Karpas-422 (cell line): ENCODE measurements around the gene CACNA1C. TPM values are rescaled to one million over a fixed set of nuclear protein-coding genes. Genes with fewer than 3 reads are reported as not detected.

ENCODE experiments used
- DNase-seq: peaks from one replicate; pipeline ENCODE4 v3.0.0-alpha.2; 2015
- H2AFZ ChIP-seq: fragments of 200-600 bp; sonication (generic); 2 replicates; pipeline ENCODE4 v1.6.1; 2014; ENCODE audit warnings: antibody characterized with exemption, low read length, mixed read lengths
- H3K27ac ChIP-seq: fragments of 200-600 bp; sonication (generic); 2 replicates; pipeline ENCODE4 v1.5.1; 2014; ENCODE audit warnings: mild to moderate bottlenecking, low read length, moderate library complexity
- H3K27me3 ChIP-seq: fragments of 200-600 bp; sonication (generic); 2 replicates; pipeline ENCODE4 v1.6.1; 2014; ENCODE audit warnings: low read length, mixed read lengths
- H3K36me3 ChIP-seq: fragments of 200-600 bp; sonication (generic); 2 replicates; pipeline ENCODE4 v1.6.1; 2014; ENCODE audit warnings: low read length, mixed read lengths; ENCODE audit not compliant: insufficient read depth
- H3K4me1 ChIP-seq: fragments of 200-600 bp; sonication (generic); 2 replicates; pipeline ENCODE4 v1.6.1; 2014; ENCODE audit warnings: mild to moderate bottlenecking, low read length, mixed read lengths
- H3K4me2 ChIP-seq: fragments of 200-600 bp; sonication (generic); 2 replicates; pipeline ENCODE4 v1.6.1; 2014; ENCODE audit warnings: low read length, low read depth, mild to moderate bottlenecking; ENCODE audit not compliant: poor library complexity, severe bottlenecking
- H3K4me3 ChIP-seq: fragments of 200-600 bp; sonication (generic); 2 replicates; pipeline ENCODE4 v1.5.1; 2014; ENCODE audit warnings: mild to moderate bottlenecking, antibody characterized with exemption, low read length, mixed read lengths
- H3K79me2 ChIP-seq: fragments of 200-600 bp; sonication (generic); 2 replicates; pipeline ENCODE4 v1.6.1; 2014; ENCODE audit warnings: mild to moderate bottlenecking, low read length, mixed read lengths
- H3K9ac ChIP-seq: fragments of 200-600 bp; sonication (generic); 2 replicates; pipeline ENCODE4 v1.6.0; 2014; ENCODE audit warnings: low read length
- H3K9me2 ChIP-seq: fragments of 200-600 bp; sonication (generic), shearing (Covaris generic); replicated peaks from 2 replicates; pipeline ENCODE4 v1.6.0; 2014; ENCODE audit warnings: mild to moderate bottlenecking, low read length, moderate library complexity; ENCODE audit not compliant: insufficient read depth
- H3K9me3 ChIP-seq: fragments of 300-700, 200-600 bp; sonication (generic); 2 replicates; pipeline ENCODE4 v1.6.1; 2014; ENCODE audit warnings: low read length, mixed read lengths
- H4K20me1 ChIP-seq: fragments of 200-600 bp; sonication (generic); 2 replicates; pipeline ENCODE4 v1.6.1; 2014; ENCODE audit warnings: mild to moderate bottlenecking, antibody characterized with exemption, low read length, low read depth; ENCODE audit not compliant: insufficient read depth
- total RNA-seq: library from RNA; depleted of rRNA; stranded (reverse); fragments of >200 nt; shearing (Covaris generic); gene quantifications from 2 replicates; pipeline ENCODE4 v1.2.3, GENCODE V29; 2014; ENCODE audit warnings: low replicate concordance

Gene CACNA1C
- total RNA-seq, 1 experiment from 2014 or later = 0.11 TPM

DNA sequence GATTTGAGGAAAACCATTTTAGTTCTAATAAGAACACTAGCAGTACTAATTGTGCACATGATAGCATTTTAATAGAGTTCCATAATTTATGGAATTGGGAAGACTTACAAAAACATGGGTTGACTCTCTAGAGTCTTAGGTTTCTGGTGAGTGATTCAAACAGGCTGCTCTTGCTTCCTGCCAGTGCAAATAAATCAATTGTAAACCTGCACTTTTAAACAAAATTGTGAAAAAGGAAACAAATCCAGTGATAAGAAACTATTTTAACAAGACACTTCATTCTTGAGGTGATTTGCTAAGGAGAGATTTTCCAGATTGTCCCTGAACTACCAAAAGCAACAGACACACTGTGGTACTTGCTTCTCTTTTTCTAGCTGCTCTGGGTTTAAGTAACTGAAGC lies 112.2 kb downstream of the CACNA1C start:
- no peaks in the 10 kb centered on the region for H3K9me2 ChIP-seq

DNA sequence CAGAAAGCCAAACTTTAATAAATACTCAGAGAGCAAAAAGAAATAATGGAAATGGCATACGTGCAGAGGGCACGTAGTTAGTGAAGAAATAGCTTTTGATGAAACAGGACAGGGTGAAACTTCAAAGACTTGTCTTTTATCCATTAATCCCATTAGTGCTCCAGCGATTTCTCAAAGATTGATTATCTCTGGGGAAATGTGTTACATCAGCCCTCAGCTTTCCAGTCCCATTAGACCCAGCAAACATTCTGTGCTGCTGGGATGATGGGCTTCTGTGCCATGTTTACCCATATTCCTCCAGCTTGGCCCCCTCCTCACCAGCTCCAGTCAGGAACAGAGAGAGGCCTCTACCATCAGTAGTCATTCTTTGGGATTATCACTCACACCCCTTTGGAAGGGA lies 113.1 kb downstream of the CACNA1C start:
- Histone ChIP-seq H4K20me1 (no peaks in the 10 kb centered on the region), H3K27ac (no peak overlapping the region), H3K9me3 (no peaks in the 10 kb centered on the region), H3K9me2 (no peaks in the 10 kb centered on the region), H2AFZ (no peak overlapping the region), H3K4me3 (no peak overlapping the region), H3K79me2 (no peaks in the 10 kb centered on the region), H3K4me2 (no peak overlapping the region), H3K4me1 (no peaks in the 10 kb centered on the region), H3K9ac (no peak overlapping the region), H3K27me3 (0 out of 2 replicates have a peak, but pooled peaks cover 2% of the 10 kb centered on the region), H3K36me3 (no peaks in the 10 kb centered on the region)
- no peak for DNase-seq

More for the DNA sequence above, 112.2 kb downstream of the CACNA1C start:
- Histone ChIP-seq H3K4me2 (no peak overlapping the region), H3K4me3 (no peak overlapping the region), H3K79me2 (no peaks in the 10 kb centered on the region), H2AFZ (no peak overlapping the region), H4K20me1 (no peaks in the 10 kb centered on the region), H3K4me1 (no peaks in the 10 kb centered on the region), H3K27me3 (0 out of 2 replicates have a peak, but pooled peaks cover 2% of the 10 kb centered on the region), H3K9me3 (no peaks in the 10 kb centered on the region), H3K36me3 (no peaks in the 10 kb centered on the region), H3K27ac (no peak overlapping the region), H3K9ac (no peak overlapping the region)
- DNase-seq = no peak

GRCh38 chr12:2166696-2167095 lies 113.9 kb downstream of the CACNA1C start:
- Histone ChIP-seq H3K27ac (no peak overlapping the region), H2AFZ (no peak overlapping the region), H4K20me1 (no peaks in the 10 kb centered on the region), H3K9me2 (no peaks in the 10 kb centered on the region), H3K4me2 (no peak overlapping the region), H3K9me3 (no peaks in the 10 kb centered on the region), H3K36me3 (no peaks in the 10 kb centered on the region), H3K4me1 (no peaks in the 10 kb centered on the region), H3K27me3 (0 out of 2 replicates have a peak, but pooled peaks cover 2% of the 10 kb centered on the region), H3K9ac (no peak overlapping the region), H3K79me2 (no peaks in the 10 kb centered on the region), H3K4me3 (no peak overlapping the region)
- DNase-seq = no peak

DNA sequence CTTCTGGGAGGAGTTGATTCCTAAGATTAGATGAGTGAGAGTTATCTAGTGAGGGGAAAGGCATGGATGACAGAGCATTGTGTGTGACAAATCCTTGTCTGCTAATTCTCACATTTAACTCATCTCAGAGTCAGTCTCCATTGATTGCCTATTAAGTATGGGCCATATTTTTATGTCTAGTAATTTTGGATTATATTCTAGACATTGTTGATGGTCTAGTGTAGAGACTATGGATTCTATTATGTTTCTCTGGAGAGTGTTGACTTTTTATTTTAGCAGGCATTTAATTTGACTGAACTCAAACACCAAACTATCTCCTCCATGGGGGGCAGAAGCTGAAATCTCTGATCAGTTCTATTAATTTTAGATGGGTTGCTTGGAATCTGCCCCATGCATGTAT lies 114.4 kb downstream of the CACNA1C start:
- Histone ChIP-seq H3K4me2 (no peak overlapping the region), H3K79me2 (no peaks in the 10 kb centered on the region), H3K9me3 (no peaks in the 10 kb centered on the region), H3K4me1 (no peaks in the 10 kb centered on the region), H3K9me2 (no peaks in the 10 kb centered on the region), H3K27ac (no peak overlapping the region), H2AFZ (no peak overlapping the region), H3K9ac (no peak overlapping the region), H4K20me1 (no peaks in the 10 kb centered on the region), H3K4me3 (no peak overlapping the region), H3K27me3 (0 out of 2 replicates have a peak, but pooled peaks cover 2% of the 10 kb centered on the region), H3K36me3 (no peaks in the 10 kb centered on the region)
- no peak for DNase-seq

DNA sequence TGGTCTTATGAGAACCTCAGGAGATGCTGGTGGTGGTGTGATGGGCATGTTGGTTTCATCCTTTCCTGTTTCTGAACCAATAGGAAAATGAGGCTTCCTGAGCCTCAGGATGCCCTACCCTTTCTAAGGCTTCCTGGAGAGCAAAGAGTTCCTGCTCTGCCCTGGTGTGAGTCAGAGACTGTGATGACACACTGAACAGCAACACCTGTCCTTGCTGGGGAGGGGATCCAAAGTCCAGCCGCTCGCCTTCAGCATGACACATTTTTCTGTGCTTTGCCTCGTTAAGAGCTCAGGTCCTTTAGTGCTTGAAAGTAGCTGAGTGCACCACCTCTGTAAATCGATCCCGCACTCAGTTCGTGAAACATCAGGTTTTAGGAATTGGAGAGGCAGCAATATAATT lies 116.0 kb downstream of the CACNA1C start:
- Histone ChIP-seq H3K36me3 (no peaks in the 10 kb centered on the region), H3K4me2 (no peak overlapping the region), H4K20me1 (no peaks in the 10 kb centered on the region), H2AFZ (no peak overlapping the region), H3K9me2 (no peaks in the 10 kb centered on the region), H3K27ac (no peak overlapping the region), H3K9ac (no peak overlapping the region), H3K79me2 (no peaks in the 10 kb centered on the region), H3K27me3 (0 out of 2 replicates have a peak, but pooled peaks cover 2% of the 10 kb centered on the region), H3K4me1 (no peaks in the 10 kb centered on the region), H3K4me3 (no peak overlapping the region), H3K9me3 (no peaks in the 10 kb centered on the region)
- DNase-seq = no peak

DNA sequence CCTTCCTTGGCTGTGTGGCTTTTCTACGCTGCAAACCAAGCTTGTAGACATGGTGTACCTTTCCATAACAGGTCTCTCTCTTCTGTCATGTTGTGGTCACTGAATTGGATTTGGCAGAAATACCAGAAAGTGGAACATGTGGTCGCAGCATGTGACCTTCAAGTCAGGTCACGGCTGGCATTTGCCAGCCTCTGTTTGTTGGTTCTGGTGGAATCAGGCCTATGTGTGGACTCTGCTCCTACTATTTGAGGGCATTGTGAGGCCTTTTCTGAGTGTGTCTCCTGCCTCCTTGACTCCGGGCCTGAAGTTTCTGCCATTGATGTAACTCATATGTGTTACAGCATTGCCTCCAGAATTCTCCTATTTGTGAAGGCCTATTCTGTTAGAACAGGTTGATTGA lies 116.7 kb downstream of the CACNA1C start:
- H2AFZ ChIP-seq = no peak overlapping the region
- H3K9ac ChIP-seq = no peak overlapping the region
- no peak overlapping the region for H3K4me2 ChIP-seq
- H3K79me2 ChIP-seq = no peaks in the 10 kb centered on the region
- no peak overlapping the region for H3K4me3 ChIP-seq
- H3K9me3 ChIP-seq = no peaks in the 10 kb centered on the region
- no peaks in the 10 kb centered on the region for H3K9me2 ChIP-seq
- no peak for DNase-seq
- H3K27me3 ChIP-seq = no peaks in the 10 kb centered on the region
- no peaks in the 10 kb centered on the region for H3K36me3 ChIP-seq
- no peak overlapping the region for H3K27ac ChIP-seq
- H4K20me1 ChIP-seq = no peaks in the 10 kb centered on the region
- no peaks in the 10 kb centered on the region for H3K4me1 ChIP-seq

DNA sequence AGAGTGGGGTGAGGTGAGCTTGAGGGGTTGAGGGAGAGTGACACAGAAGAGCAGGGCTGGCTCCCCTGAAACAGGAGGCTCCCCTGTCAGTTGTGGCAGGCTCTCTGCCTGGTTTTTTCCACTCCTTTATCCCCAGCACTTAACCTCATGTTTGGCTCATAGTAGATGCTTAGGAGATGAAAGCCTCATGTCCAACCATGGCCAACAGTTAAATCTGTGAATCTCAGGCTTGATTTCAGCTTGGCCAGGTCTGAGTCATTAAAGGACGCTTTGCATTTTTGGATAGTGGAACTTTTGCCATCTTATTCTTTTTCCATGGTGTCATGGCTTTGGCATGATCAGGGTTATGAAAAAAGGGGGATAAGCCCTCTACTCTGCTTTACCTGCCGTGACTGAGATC lies 117.2 kb downstream of the CACNA1C start:
- Histone ChIP-seq H3K4me2 (no peak overlapping the region), H3K4me1 (no peaks in the 10 kb centered on the region), H3K36me3 (no peaks in the 10 kb centered on the region), H3K9me3 (no peaks in the 10 kb centered on the region), H3K27me3 (no peaks in the 10 kb centered on the region), H3K79me2 (no peaks in the 10 kb centered on the region), H4K20me1 (no peaks in the 10 kb centered on the region), H3K9ac (no peak overlapping the region), H3K27ac (no peak overlapping the region), H2AFZ (no peak overlapping the region), H3K9me2 (no peaks in the 10 kb centered on the region), H3K4me3 (no peak overlapping the region)
- DNase-seq = no peak

GRCh38 chr12:2170376-2170775 lies 117.6 kb downstream of the CACNA1C start:
- Histone ChIP-seq H3K27me3 (no peaks in the 10 kb centered on the region), H3K36me3 (no peaks in the 10 kb centered on the region), H3K27ac (no peak overlapping the region), H3K9ac (no peak overlapping the region), H3K4me3 (no peak overlapping the region), H3K4me2 (no peak overlapping the region), H3K9me2 (no peaks in the 10 kb centered on the region), H3K9me3 (no peaks in the 10 kb centered on the region), H2AFZ (no peak overlapping the region), H3K79me2 (no peaks in the 10 kb centered on the region), H3K4me1 (no peaks in the 10 kb centered on the region), H4K20me1 (no peaks in the 10 kb centered on the region)
- no peak for DNase-seq
